ENCODE data around the gene PHF23. TPM values are rescaled to one million over a fixed set of nuclear protein-coding genes. Genes with fewer than 3 reads are reported as not detected.

Gene PHF23
- total and polyA plus RNA-seq, 8 donors = 7.0 to 23.3 (median 11.9) TPM

GRCh38 chr17:7232114-7232513, 7.1 kb downstream of the PHF23 start:
- no peak for FAIRE-seq
- Histone ChIP-seq H3K4me1 (peaks cover 3 to 34% (median 3%) of the 10 kb centered on the region in 3 donors), H3K9me3 (no peaks in the 10 kb centered on the region), H3K27me3 (no peaks in the 10 kb centered on the region), H3K4me3 (no peak overlapping the region), H3K27ac (no peak overlapping the region), H3K36me3 (peaks cover 0 to 20% (median 9%) of the 10 kb centered on the region in 3 donors)
- ATAC-seq = no peak
- no peak for DNase-seq
- no peak for TF ChIP-seq CTCF (IDR thresholded peaks at IDR 0.05)
- intact Hi-C loops (cut with DNase I) = no loop called here
- WGBS, 2 donors = 84 to 88% methylated on average over 5 of the region's 5 CpGs

- ATAC-seq (no peak), DNase-seq (no peak), FAIRE-seq (no peak)
- H3K4me3 ChIP-seq = no peak overlapping the region
- intact Hi-C loops (cut with DNase I) = no loop called here
- 95 to 96% methylated on average over 13 to 19 of the region's 19 CpGs for WGBS, 2 donors
- no peaks in the 10 kb centered on the region for H3K27me3 ChIP-seq
- peaks cover 0 to 16% (median 0%) of the 10 kb centered on the region in 3 donors for H3K4me1 ChIP-seq
- TF ChIP-seq CTCF (IDR thresholded peaks at IDR 0.05) = no peak
- no peak overlapping the region for H3K27ac ChIP-seq
- H3K9me3 ChIP-seq = no peaks in the 10 kb centered on the region
- peaks cover 0 to 37% (median 9%) of the 10 kb centered on the region in 3 donors for H3K36me3 ChIP-seq
Measured at GRCh38 chr17:7229504-7229903, 9.8 kb downstream of the PHF23 start.

- FAIRE-seq (no peak), DNase-seq (no peak), ATAC-seq (no peak)
- peaks cover 0 to 16% (median 0%) of the 10 kb centered on the region in 3 donors for H3K4me1 ChIP-seq
- H3K27ac ChIP-seq = no peak overlapping the region
- peaks cover 0 to 41% (median 9%) of the 10 kb centered on the region in 3 donors for H3K36me3 ChIP-seq
- H3K4me3 ChIP-seq = no peak overlapping the region
- no peaks in the 10 kb centered on the region for H3K27me3 ChIP-seq
- 89 to 90% methylated on average over 14 of the region's 14 CpGs for WGBS, 2 donors
- intact Hi-C loops (cut with DNase I) = no loop called here
- no peak for TF ChIP-seq CTCF (IDR thresholded peaks at IDR 0.05)
- no peaks in the 10 kb centered on the region for H3K9me3 ChIP-seq
Measured at GRCh38 chr17:7228920-7229319, 10.3 kb downstream of the PHF23 start.

GRCh38 chr17:7226721-7227710, 12.2 kb downstream of the PHF23 start:
- Histone ChIP-seq H3K9me3 (no peaks in the 10 kb centered on the region), H3K4me3 (no peak overlapping the region), H3K36me3 (peaks cover 11 to 60% (median 24%) of the 10 kb centered on the region in 3 donors), H3K27me3 (no peaks in the 10 kb centered on the region), H3K4me1 (peaks cover under 1 to 7% (median 4%) of the 10 kb centered on the region in 3 donors), H3K27ac (no peak overlapping the region)
- no peak for TF ChIP-seq CTCF (IDR thresholded peaks at IDR 0.05)
- intact Hi-C loops (cut with DNase I) = no loop called here
- peak in 1 of 6 donors; percentile 76 for DNase-seq
- WGBS, 2 donors = 87 to 90% methylated on average over 31 of the region's 31 CpGs
- ATAC-seq = no peak
- no peak for FAIRE-seq
